Large intestine (tissue), 3 donors: ENCODE data around the gene BACE1-AS. TPM values are rescaled to one million over a fixed set of nuclear protein-coding genes. Genes with fewer than 3 reads are reported as not detected.
"Not testable (repeated sequence)": the region's sequence is repeated elsewhere in the genome, so short reads cannot be mapped to it uniquely, and the experiment has no call there.

Source experiments
- DNase-seq, 2 donors: peaks; one replicate each; pipeline versions ENCODE4 v3.0.0 to v3.0.0-alpha.2; 2013
- H3K27ac ChIP-seq: one replicate; pipeline ENCODE4 v1.5.1; 2013; ENCODE audit warnings: low read length
- H3K27me3 ChIP-seq: 2 replicates; pipeline ENCODE4 v1.6.1; 2013; ENCODE audit warnings: low read length; ENCODE audit not compliant: control insufficient read depth, insufficient read depth
- H3K36me3 ChIP-seq: 2 replicates; pipeline ENCODE4 v1.6.1; 2013; ENCODE audit warnings: low read length; ENCODE audit not compliant: control insufficient read depth, insufficient read depth
- H3K4me1 ChIP-seq: one replicate; pipeline ENCODE4 v1.6.1; 2013; ENCODE audit warnings: low read length; ENCODE audit not compliant: control insufficient read depth, insufficient read depth
- H3K4me3 ChIP-seq: one replicate; pipeline ENCODE4 v1.5.1; 2013; ENCODE audit warnings: low read length
- H3K9me3 ChIP-seq: one replicate; pipeline ENCODE4 v1.6.1; 2013; ENCODE audit warnings: mild to moderate bottlenecking, low read depth, low read length, moderate library complexity; ENCODE audit not compliant: control insufficient read depth
- WGBS: methylation state at CpG from one replicate; pipeline ENCODE4 v1.1.5; 2013; ENCODE audit warnings: low lambda C conversion rate; ENCODE audit not compliant: insufficient coverage; 5-methylcytosine and 5-hydroxymethylcytosine counted together
- polyA plus RNA-seq: library from polyadenylated mRNA; unstranded; fragments of 120-200 nt; gene quantifications from one replicate; pipeline ENCODE4 v1.2.1, GENCODE V29; 2013

Gene BACE1-AS
- polyA plus RNA-seq, 1 donor, result 14.9 TPM

DNA sequence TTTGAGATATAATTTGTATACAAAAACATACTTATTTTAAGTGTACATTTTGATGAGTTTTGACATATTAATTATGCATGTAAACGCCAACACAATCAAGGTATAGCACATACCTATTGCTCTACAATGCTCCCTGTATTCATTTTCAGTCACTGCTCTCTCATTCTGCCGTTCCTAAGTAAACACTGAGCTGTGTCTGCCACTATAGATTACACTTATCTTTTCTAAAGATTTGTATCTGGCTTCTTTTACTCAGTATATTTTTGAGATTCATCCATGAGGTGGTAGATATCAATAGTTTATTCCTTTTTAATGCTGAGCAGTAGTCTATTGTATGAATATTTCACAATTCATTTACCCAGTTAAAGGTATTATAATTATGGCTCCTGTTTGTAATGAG is 25.4 kb upstream of the BACE1-AS start:
- Histone ChIP-seq H3K27me3 (no peaks in the 10 kb centered on the region), H3K4me1 (peaks cover 2% of the 10 kb centered on the region), H3K36me3 (peaks cover 17% of the 10 kb centered on the region), H3K4me3 (no peak overlapping the region), H3K27ac (no peak overlapping the region), H3K9me3 (no peaks in the 10 kb centered on the region)
- 80% methylated on average over 1 of the region's 2 CpGs for WGBS
- DNase-seq, result no peak

- no peak overlapping the region for H3K4me3 ChIP-seq
- 63% methylated on average over 2 of the region's 2 CpGs for whole genome bisulfite sequencing
- peaks cover 2% of the 10 kb centered on the region for H3K4me1 ChIP-seq
Measured at GRCh38 chr11:117269856-117270255, 21.3 kb upstream of the BACE1-AS start.

GRCh38 chr11:117271208-117271607 is 19.9 kb upstream of the BACE1-AS start:
- DNase-seq, result no peak
- Histone ChIP-seq H3K27ac (no peak overlapping the region), H3K36me3 (peaks cover 12% of the 10 kb centered on the region), H3K27me3 (no peaks in the 10 kb centered on the region), H3K9me3 (no peaks in the 10 kb centered on the region), H3K4me1 (peaks cover 2% of the 10 kb centered on the region), H3K4me3 (no peak overlapping the region)
- no CpG with 5 or more reads among the region's 4 CpGs for WGBS

More at GRCh38 chr11:117269856-117270255, 21.3 kb upstream of the BACE1-AS start:
- Histone ChIP-seq H3K9me3 (no peaks in the 10 kb centered on the region), H3K27me3 (no peaks in the 10 kb centered on the region), H3K27ac (no peak overlapping the region), H3K36me3 (peaks cover 8% of the 10 kb centered on the region)
- DNase-seq, result no peak

GRCh38 chr11:117272175-117272574 is 19.0 kb upstream of the BACE1-AS start:
- H3K27ac ChIP-seq, H3K36me3 ChIP-seq, H3K9me3 ChIP-seq, H3K4me1 ChIP-seq, H3K4me3 ChIP-seq, H3K27me3 ChIP-seq, DNase-seq: not testable (repeated sequence)
- WGBS, result no CpG with 5 or more reads among the region's 5 CpGs

DNA sequence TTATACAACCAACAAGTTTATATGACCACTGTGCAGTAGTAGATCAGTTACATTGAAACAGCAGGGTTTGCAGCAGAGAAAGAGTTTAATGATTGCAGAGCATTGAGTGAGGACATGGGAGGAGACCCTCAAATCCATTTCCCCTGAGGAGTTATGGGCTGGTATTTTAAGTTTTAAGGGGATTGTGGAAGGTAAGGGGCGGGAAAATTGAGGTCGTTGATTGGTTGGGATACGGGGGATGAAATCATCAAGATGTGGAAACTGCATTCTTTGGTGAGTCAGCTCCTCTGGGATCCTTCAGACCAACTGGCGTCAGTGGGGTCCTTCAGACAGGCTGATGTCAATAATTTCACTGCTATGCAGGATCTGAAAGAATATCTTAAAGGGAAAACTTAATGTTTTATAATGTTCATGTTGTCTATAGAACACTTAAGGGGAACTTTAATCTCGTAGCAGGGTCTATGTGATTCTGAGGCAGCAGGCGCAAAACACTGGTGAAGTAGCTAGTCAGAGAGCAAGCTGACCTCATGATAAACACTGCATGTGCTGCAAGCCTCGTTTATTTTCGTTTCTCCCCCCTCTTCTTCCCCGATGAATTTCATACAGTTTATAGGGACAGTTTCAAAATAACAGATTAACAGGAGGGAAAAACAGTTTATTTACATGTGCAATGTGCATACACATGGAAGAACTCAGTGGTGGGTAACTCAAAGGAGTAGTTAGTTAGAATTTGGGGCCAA is 17.4 kb upstream of the BACE1-AS start:
- H3K27me3 ChIP-seq, result no peaks in the 10 kb centered on the region
- no peaks in the 10 kb centered on the region for H3K9me3 ChIP-seq
- no peak for DNase-seq
- H3K36me3 ChIP-seq, result peaks cover 7% of the 10 kb centered on the region
- no peak overlapping the region for H3K27ac ChIP-seq
- 70% methylated on average over 2 of the region's 9 CpGs for WGBS
- H3K4me3 ChIP-seq, result no peak overlapping the region
- no peaks in the 10 kb centered on the region for H3K4me1 ChIP-seq

DNA sequence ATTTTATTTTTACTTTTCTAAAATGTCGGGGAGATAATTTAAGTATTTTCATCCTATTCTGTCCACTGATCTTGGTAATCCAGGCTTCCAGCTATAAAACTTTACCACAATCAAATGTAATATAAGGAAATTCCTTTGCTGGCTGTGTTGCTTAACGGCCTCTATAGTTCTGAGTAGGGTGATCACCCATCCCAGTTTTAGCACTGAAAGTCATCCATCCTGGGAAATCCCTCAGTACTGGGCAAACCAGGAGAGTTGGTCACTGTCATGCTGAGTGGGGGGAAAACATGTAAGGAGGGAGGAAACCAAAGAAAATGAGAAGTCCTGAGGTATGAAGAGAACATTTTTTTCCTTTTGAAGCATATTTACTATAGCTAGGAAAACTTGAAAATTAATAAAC is 12.8 kb upstream of the BACE1-AS start:
- Histone ChIP-seq H3K4me1 (no peaks in the 10 kb centered on the region), H3K4me3 (no peak overlapping the region), H3K27me3 (no peaks in the 10 kb centered on the region), H3K9me3 (no peaks in the 10 kb centered on the region), H3K36me3 (peaks cover 26% of the 10 kb centered on the region), H3K27ac (no peak overlapping the region)
- WGBS, result 100% methylated on average over 1 of the region's 2 CpGs
- no peak for DNase-seq

DNA sequence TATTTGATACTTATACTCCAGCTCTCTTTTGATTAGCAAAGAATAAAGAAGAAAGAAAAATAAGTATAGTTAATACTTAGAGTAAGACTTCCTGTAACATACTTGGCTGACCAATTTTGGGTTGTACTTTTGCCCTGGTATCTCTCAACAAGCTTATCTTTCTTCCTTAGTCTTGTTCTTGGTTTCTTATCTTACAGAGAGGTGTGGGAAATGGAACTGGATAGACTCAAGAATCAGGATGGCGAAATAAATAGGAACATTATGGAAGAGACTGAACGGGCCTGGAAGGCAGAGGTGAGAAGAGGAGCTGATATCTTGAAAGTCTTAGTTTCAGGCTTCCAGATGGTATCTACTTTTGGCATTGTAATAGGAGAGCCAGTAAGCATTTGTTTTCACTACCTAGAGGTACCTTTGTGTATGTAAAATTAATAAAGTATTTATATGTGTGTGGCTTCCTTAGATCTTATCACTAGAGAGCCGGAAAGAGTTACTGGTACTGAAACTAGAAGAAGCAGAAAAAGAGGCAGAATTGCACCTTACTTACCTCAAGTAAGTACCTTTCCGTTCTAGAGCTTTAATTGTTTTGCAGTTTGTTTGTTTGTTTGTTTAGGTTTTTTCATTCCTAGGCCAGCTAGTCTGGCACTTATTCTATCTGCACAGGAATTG is 11.3 kb upstream of the BACE1-AS start:
- Histone ChIP-seq H3K4me1 (no peaks in the 10 kb centered on the region), H3K27ac (no peak overlapping the region), H3K9me3 (no peaks in the 10 kb centered on the region), H3K4me3 (no peak overlapping the region), H3K27me3 (no peaks in the 10 kb centered on the region), H3K36me3 (peaks cover 32% of the 10 kb centered on the region)
- DNase-seq, result no peak
- no CpG with 5 or more reads among the region's 4 CpGs for WGBS

GRCh38 chr11:117281159-117281558 is 10.0 kb upstream of the BACE1-AS start:
- peaks cover 40% of the 10 kb centered on the region for H3K36me3 ChIP-seq
- WGBS, result 89% methylated on average over 3 of the region's 6 CpGs
- no peak for DNase-seq
- H3K27ac ChIP-seq, result no peak overlapping the region
- H3K9me3 ChIP-seq, result no peaks in the 10 kb centered on the region
- no peak overlapping the region for H3K4me3 ChIP-seq
- H3K27me3 ChIP-seq, result no peaks in the 10 kb centered on the region
- no peaks in the 10 kb centered on the region for H3K4me1 ChIP-seq

DNA sequence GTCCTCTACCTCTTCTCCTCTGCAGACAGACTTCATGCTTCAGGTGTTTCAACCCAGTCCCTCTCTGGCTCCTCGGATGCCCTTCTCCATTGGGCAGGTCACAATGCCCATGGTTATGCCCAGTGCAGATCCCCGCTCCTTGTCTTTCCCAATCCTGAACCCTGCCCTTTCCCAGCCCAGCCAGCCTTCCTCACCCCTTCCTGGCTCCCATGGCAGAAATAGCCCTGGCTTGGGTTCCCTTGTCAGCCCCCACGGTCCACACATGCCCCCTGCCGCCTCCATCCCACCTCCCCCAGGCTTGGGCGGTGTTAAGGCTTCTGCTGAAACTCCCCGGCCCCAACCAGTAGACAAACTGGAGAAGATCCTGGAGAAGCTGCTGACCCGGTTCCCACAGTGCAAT is 9.3 kb upstream of the BACE1-AS start:
- Histone ChIP-seq H3K9me3 (no peaks in the 10 kb centered on the region), H3K36me3 (peaks cover 40% of the 10 kb centered on the region), H3K4me1 (peaks cover 2% of the 10 kb centered on the region), H3K27me3 (no peaks in the 10 kb centered on the region), H3K27ac (no peak overlapping the region), H3K4me3 (no peak overlapping the region)
- no CpG with 5 or more reads among the region's 7 CpGs for WGBS
- no peak for DNase-seq

DNA sequence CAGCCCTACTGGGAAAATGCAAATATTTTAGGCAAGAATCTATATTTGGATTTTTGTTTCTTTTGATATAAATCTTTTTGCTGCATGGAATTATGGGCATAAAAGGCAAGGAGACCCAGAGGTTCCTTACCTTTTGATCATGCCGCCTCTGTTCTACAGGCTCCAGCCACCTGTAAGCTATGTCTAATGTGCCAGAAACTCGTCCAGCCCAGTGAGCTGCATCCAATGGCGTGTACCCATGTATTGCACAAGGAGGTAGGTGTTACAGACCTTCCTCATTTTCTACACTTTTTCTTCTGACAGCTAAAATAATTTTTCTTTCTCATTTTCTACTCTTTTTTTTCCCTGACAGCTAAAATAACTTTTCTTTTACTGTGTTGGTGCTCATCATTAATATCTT is 8.2 kb upstream of the BACE1-AS start:
- no peak for DNase-seq
- no peak overlapping the region for H3K4me3 ChIP-seq
- no CpG with 5 or more reads among the region's 3 CpGs for WGBS
- no peaks in the 10 kb centered on the region for H3K9me3 ChIP-seq
- H3K36me3 ChIP-seq, result peaks cover 43% of the 10 kb centered on the region
- no peak overlapping the region for H3K27ac ChIP-seq
- no peaks in the 10 kb centered on the region for H3K27me3 ChIP-seq
- peaks cover 11% of the 10 kb centered on the region for H3K4me1 ChIP-seq

GRCh38 chr11:117284053-117284452 is 7.1 kb upstream of the BACE1-AS start:
- Histone ChIP-seq H3K27me3 (no peaks in the 10 kb centered on the region), H3K4me3 (no peak overlapping the region), H3K27ac (no peak overlapping the region), H3K4me1 (peaks cover 16% of the 10 kb centered on the region), H3K36me3 (peaks cover 52% of the 10 kb centered on the region), H3K9me3 (no peaks in the 10 kb centered on the region)
- no peak for DNase-seq
- no CpG with 5 or more reads among the region's 2 CpGs for WGBS
